GM18520 (cell line): ENCODE data around the gene MRTFB.

Source experiments
- ATAC-seq: cut with Tn5 transposase; IDR thresholded peaks from one replicate; pipeline ENCODE4 v1.9.1; 2021; ENCODE audit not compliant: unreplicated experiment

The MRTFB gene

GRCh38 chr16:14306485-14307058 lies 235.5 kb downstream of the MRTFB start:
- ATAC-seq: no peak

DNA sequence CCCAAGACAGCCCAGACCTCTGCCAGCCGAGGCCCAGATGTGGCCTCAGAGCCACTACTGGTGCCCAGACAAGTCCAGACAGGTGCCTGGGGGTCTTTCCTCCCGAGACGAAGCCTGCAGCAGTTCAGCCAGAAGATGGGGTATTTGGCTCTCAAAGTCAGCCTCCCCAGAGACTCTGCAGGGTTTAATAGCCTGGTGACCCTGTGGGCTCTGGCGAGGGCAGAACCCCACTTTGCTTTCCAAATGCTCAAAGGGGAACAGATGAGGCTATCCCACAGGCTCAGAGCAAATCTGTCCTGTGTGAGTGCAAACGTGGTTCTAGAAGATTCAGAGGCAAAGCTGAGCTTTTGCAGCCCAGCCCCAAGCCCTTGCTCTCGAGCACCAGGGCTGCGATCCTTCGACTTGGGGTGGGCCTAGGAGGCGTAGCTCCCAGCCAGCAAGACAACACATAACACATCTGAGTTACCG lies 236.0 kb downstream of the MRTFB start:
- ATAC-seq: no peak

GRCh38 chr16:14307527-14308367 lies 236.6 kb downstream of the MRTFB start:
- ATAC-seq: no peak

- no peak for ATAC-seq
Observed at GRCh38 chr16:14308368-14308723, 237.2 kb downstream of the MRTFB start.

DNA sequence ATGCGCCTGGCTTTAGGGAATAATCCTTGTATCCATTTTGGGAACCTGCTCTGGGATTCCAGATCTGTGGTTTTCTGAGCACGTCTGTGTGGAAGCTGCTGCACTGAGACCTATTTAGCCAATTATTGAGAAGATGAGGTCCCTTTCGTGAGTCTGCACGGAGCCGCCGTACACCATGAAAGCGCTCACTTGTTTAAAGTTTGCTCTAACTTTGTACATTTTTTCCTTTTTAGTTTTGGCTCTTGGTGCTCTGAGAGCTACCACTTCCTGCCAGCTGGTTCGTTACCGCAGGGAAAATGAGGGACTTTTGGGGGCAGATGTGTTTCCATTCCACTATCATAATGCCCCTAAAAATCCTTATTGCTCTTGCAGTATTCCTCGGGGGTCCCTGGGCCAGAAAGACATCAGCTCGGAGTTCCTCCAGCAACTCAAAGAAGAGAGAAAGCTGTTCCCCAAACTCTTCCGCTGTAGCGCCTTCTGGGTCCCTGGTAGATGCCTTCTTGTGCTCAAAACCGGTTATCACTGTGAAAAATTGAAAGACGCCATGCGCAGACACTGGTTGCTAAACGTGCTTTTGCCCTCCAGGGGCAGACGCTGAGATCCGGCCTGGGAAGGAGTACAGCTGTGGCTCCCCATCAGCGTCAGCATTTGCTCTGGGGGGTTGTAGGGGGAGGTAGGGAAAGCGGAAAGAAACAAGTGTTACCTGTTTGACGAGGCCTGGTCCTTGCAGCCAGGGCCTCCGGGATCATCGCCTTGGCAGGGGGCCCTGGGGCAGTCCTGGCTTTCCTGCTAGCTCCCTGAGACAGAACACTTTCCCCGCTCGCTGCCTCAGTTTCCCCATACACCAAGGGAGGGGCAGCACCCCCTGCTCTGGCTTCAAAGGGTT lies 238.1 kb downstream of the MRTFB start:
- ATAC-seq: no peak

DNA sequence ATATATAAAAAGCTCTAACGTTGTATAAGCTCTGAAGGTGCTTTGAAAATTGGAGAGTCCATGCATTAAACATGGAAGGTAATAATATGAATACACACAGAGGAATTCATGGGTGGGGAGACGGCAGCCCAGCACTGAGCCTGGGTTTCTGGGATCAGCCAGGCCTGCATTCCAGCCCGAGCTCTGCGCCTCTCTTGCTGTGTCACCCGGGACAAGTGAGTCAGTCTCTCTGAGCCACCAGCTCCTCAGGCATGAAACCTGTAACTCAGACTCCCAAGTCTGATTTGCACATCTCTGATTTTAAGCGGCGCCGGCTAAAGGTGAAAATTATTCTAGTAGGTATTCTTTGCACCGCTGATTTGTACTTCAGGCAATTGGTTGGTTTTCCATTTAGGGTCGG lies 238.8 kb downstream of the MRTFB start:
- ATAC-seq: no peak

DNA sequence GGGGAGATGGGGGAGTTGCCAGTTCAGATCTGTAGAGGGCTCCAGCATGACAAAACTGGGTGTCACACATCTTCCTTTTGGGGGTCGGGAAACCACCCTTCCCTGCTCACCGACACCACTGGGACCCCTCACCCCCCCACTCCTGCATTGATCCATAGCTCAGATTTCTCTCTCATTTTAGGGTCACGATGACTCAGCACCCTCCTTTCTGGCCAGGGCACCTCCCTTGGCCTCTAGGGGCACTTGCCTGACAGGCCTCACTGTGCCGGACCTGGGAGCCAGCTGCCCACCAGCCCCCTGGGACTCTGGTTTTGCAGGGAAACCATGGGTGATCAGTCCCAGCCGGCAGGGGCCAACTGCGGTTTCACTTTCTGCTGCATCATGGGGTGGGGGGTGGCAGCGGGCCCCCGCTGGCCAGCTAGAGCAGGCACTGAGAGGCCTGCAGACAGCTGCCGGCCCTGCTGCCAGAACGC lies 239.4 kb downstream of the MRTFB start:
- ATAC-seq: peak; percentile 60

- no peak for ATAC-seq
Observed at GRCh38 chr16:14314116-14314515, 243.0 kb downstream of the MRTFB start.

GRCh38 chr16:14315683-14316320 lies 244.7 kb downstream of the MRTFB start:
- no peak for ATAC-seq
